ENCODE data around the gene CAMK2D.

The CAMK2D gene

DNA sequence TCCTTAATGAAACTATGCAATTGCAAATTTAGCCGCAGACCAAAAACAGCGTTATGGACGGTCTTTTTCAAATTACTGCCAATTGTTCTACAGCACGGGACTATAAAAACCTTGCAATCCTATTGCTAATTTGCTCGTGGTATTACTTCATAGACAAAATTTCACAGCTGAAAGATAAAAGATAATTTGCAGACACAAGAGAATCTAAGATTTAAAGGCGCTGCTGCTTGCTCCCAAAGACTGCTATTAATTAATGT lies 1.4 kb upstream of the CAMK2D start:
- DNase-seq (ENCODE audit: low read depth in 1 of 2, low spot score in 1 of 2): no peak

- peak; percentile 95 for DNase-seq (ENCODE audit: low read depth in 1 of 2, low spot score in 1 of 2)
These were observed 869 bp upstream of the CAMK2D start for GRCh38 chr4:113762186-113763028.

- DNase-seq (ENCODE audit: low read depth in 1 of 2, low spot score in 1 of 2): peak; percentile 13 to 30
These were observed 531 bp downstream of the CAMK2D start for GRCh38 chr4:113760795-113761619.

DNA sequence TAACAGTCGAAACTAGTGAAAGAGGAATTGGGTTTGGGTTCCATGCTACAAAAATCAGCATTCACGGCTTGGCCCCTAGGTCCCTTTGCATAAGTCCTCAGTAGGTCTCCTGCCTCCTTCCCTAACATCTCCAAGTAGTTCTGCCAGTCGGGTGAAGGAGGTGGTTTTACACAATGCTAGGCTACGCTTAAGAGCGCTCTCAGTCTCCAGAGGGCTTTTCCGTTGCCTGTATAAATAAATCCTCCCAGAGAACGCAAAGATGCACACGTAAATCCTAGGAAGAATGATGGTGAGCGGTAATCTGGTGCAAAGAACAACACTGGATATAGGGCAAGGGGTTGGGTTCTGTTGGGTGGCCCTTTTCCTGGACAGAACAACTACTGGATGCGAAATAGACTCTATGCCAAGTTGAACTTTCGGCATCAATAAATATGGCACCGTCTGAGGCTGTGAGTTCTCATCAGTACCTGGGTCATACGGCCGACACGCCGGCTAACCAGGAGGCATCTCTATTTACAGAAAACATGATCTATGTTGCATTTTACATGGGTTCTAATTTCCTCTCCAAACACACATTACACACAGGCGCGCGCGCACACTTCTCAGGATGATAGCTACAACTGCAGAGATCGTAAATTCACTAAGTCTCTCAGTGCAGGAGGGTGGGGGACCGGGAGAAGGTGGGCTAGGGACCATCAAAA lies 1.3 kb downstream of the CAMK2D start:
- no peak for DNase-seq (ENCODE audit: low read depth in 1 of 2, low spot score in 1 of 2)

- no peak for DNase-seq (ENCODE audit: low read depth in 1 of 2, low spot score in 1 of 2)
These were observed 1.8 kb downstream of the CAMK2D start for GRCh38 chr4:113759696-113760093.

- DNase-seq (ENCODE audit: low read depth in 1 of 2, low spot score in 1 of 2): no peak
These were observed 3.2 kb downstream of the CAMK2D start for GRCh38 chr4:113758372-113758771.

- no peak for DNase-seq (ENCODE audit: low read depth in 1 of 2, low spot score in 1 of 2)
These were observed 4.1 kb downstream of the CAMK2D start for GRCh38 chr4:113757486-113757885.

- DNase-seq (ENCODE audit: low read depth in 1 of 2, low spot score in 1 of 2): no peak
These were observed 5.5 kb downstream of the CAMK2D start for GRCh38 chr4:113756005-113756410.

DNA sequence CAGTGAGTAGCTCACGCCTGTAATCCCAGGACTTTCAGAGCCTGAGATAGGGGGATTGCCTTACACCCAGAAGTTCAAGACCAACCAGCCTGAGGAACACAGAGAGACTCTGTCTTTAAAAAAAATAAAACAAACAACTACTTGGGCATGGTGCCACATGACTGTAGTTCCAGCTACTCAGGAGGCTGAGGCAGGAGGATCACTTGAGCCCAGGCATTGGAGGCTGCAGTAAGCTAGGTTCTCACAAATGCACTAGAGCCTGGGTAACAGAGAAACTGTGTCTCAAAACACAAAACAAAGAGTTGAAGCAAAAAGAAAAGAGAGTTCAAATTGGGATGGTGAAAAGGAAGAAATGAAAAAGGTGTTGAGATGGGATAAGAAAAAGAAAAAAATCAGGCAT lies 10.8 kb downstream of the CAMK2D start:
- no peak for DNase-seq (ENCODE audit: low read depth in 1 of 2, low spot score in 1 of 2)

DNA sequence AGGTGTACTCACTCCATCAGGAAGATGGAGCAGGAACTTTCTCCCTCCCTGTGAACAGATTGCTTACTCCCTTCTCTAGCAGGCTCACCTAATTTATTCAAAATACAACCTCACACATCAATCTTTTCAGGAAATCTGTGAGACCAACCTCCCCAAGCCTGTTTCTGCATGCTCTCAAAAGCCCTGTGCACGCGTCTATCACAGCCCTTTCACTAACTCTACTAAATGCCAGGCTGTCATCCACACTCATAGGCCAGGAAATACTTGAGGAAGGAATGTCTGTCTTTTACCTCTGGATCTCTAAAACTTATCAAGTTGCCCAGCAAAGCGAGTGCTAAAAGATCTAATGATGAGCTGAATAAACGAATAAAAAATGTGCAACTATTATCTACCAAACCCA lies 11.2 kb downstream of the CAMK2D start:
- DNase-seq (ENCODE audit: low read depth in 1 of 2, low spot score in 1 of 2): no peak

DNA sequence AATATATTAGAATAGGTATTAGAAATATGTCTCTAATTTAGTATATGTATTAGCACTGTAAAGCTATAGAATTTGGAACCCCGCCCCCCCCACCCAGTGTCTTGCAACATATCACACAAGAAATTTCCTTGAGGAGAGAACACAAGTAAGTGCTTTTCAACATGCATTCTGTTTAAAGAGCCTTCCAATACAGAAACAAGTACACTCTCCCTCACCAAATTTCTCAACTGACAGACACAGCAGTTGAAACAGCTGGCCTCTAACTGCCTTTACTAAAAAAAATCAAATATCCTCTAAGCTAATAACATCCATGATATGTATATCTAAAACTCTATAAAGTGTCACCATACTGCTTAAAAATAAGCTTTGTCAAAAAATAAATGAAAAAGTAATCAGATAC lies 12.4 kb downstream of the CAMK2D start:
- no peak for DNase-seq (ENCODE audit: low read depth in 1 of 2, low spot score in 1 of 2)

DNA sequence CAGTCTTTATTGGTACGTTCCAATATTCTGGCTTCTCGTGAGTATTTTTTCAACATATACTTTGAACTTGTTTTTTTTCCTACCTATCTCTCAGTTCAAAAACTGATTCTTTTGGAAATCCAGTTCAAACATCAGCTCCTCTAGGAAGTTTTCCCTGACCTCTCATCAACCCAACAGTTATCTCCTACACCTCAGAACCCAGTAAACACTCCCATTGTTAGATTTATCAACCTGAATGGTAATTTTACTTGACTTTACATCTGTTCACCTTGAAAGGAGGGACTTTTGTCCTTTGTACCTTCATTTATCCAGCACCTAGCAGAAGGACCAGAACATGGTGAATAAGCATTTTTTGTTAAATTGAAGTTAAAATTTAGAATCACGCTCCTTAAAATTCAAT lies 13.6 kb downstream of the CAMK2D start:
- DNase-seq (ENCODE audit: low read depth in 1 of 2, low spot score in 1 of 2): no peak

GRCh38 chr4:113745711-113746110 lies 15.8 kb downstream of the CAMK2D start:
- no peak for DNase-seq (ENCODE audit: low read depth in 1 of 2, low spot score in 1 of 2)

- DNase-seq (ENCODE audit: low read depth in 1 of 2, low spot score in 1 of 2): no peak
These were observed 16.8 kb downstream of the CAMK2D start for GRCh38 chr4:113744667-113745240.

- DNase-seq (ENCODE audit: low read depth in 1 of 2, low spot score in 1 of 2): no peak
These were observed 17.8 kb downstream of the CAMK2D start for GRCh38 chr4:113743690-113744089.

DNA sequence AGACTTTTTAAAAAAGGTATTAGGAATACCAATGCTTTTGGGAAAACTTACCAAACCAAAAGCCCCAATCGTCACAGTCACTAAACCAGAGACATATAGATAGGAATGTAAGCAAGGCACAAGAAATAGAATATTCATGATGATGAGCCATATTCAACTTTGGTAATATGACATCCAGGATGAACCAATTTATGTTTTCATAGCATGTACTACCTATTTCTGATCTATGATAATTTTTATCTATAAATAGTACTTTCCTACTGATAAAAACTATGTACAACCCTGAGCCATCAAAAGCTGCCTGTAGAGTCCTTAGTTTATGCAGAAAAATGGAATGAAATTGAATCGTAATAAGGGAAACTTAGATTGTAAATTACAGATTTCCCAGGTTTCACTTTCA lies 18.9 kb downstream of the CAMK2D start:
- DNase-seq (ENCODE audit: low read depth in 1 of 2, low spot score in 1 of 2): no peak

DNA sequence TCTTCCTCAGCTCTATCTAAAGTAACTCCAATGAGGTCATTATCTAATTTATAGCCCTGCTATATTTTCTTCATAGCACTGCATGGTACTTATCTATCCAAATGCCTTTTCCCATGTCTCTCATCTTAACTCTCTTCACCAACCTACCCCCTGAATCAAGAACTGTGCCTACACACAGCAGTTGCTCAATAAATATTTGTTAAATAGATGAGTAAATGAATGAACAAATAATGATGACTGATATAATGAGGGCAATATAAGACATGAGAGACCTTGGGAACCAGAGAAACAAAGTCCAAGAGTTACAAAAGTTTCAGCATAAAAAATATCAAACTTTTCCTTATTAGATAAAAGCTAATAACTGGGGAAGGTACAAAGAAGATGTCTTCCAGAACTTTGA lies 19.6 kb downstream of the CAMK2D start:
- no peak for DNase-seq (ENCODE audit: low read depth in 1 of 2, low spot score in 1 of 2)

DNA sequence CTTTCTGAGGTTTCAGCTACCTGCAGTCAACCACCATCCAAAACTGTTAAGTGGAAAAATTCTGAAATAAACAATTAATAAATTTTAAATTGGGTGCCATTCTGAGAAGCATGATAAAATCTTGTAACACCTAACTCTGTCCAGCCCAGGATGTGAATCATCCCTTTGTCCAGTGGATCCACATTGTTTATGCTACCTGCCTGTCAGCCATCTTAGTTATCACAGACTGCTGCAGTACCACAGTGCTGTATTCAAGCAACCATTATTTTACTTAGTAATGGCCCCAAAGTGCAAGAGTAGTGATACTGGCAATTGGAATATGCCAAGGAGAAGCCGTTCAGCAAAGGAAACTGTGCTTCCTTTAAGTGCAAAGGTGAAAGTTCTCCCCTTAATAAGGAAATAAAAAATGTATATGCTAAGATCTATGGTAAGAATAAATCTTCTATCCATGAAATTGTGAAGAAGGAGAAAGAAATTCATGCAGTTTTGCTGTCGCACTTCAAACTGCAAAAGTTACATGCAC lies 20.6 kb downstream of the CAMK2D start:
- DNase-seq (ENCODE audit: low read depth in 1 of 2, low spot score in 1 of 2): no peak

DNA sequence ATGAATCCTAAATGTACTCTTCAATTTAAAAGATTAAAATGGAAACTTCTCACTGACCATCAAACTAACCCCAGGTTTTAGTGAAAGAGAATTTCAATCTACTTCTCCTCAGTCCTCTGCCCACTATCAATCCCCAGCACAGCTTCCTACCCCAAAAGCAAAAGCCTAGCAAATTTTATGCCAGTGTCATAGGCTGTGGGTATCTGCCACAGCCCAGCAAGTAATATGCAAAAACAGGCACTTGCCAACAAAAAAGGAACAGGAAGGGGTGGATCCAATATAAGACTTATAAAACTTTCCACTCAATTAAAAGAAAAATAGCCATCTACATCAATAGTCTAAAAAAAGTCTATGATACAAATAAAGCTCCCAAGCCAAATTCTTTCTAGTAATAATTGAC lies 22.3 kb downstream of the CAMK2D start:
- no peak for DNase-seq (ENCODE audit: low read depth in 1 of 2, low spot score in 1 of 2)

DNA sequence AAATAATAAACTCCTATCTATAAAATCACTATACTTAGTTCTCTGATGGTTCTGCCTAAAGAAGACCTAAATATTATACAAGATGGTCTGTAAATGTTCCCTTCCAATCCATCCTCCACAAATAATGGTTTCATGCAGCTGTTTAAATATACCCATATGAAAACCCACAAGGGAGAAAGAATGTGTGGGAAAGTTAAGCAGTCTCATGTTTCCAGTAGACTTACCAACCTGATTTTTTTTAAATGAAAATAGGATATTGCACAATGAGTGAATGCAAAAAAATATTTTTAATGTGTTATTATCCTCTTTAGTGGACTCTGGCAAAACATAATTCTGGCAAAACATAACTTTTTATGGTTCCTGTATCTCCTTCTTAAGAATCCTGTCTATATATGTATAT lies 23.3 kb downstream of the CAMK2D start:
- DNase-seq (ENCODE audit: low read depth in 1 of 2, low spot score in 1 of 2): no peak

- DNase-seq (ENCODE audit: low read depth in 1 of 2, low spot score in 1 of 2): no peak
These were observed 27.9 kb downstream of the CAMK2D start for GRCh38 chr4:113733685-113734084.

Measured in activated T-helper 1 cell treated with anti-CD3 and anti-CD28 coated beads, Interleukin-2, amount 50 U/mL, for 16 hours (primary cell).